GM12875 (cell line): Measurements from ENCODE around the gene GOT2.
"Not testable (repeated sequence)": the region's sequence is repeated elsewhere in the genome, so short reads cannot be mapped to it uniquely, and the experiment has no call there.

ENCODE experiments used
- H3K4me3 ChIP-seq: one replicate; pipeline ENCODE4 v1.5.1; 2011; ENCODE audit warnings: low read depth, low read length, control low read depth
- TF ChIP-seq, protein P1 (sequence below): IDR thresholded peaks from 2 replicates; pipeline ENCODE4 v1.5.1; 2011; ENCODE audit warnings: low read depth, mild to moderate bottlenecking, control low read depth, inconsistent platforms, low read length, moderate library complexity, borderline replicate concordance; ENCODE audit not compliant: insufficient read depth

GOT2 gene

GRCh38 chr16:58753711-58754134 lies 19.6 kb upstream of the GOT2 start:
- H3K4me3 ChIP-seq, result no peak overlapping the region
- TF ChIP-seq, protein P1, sequence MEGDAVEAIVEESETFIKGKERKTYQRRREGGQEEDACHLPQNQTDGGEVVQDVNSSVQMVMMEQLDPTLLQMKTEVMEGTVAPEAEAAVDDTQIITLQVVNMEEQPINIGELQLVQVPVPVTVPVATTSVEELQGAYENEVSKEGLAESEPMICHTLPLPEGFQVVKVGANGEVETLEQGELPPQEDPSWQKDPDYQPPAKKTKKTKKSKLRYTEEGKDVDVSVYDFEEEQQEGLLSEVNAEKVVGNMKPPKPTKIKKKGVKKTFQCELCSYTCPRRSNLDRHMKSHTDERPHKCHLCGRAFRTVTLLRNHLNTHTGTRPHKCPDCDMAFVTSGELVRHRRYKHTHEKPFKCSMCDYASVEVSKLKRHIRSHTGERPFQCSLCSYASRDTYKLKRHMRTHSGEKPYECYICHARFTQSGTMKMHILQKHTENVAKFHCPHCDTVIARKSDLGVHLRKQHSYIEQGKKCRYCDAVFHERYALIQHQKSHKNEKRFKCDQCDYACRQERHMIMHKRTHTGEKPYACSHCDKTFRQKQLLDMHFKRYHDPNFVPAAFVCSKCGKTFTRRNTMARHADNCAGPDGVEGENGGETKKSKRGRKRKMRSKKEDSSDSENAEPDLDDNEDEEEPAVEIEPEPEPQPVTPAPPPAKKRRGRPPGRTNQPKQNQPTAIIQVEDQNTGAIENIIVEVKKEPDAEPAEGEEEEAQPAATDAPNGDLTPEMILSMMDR, result no peak

- no peak overlapping the region for H3K4me3 ChIP-seq
- TF ChIP-seq, protein P1, result no peak
Observed at GRCh38 chr16:58744497-58744896, 10.4 kb upstream of the GOT2 start.

DNA sequence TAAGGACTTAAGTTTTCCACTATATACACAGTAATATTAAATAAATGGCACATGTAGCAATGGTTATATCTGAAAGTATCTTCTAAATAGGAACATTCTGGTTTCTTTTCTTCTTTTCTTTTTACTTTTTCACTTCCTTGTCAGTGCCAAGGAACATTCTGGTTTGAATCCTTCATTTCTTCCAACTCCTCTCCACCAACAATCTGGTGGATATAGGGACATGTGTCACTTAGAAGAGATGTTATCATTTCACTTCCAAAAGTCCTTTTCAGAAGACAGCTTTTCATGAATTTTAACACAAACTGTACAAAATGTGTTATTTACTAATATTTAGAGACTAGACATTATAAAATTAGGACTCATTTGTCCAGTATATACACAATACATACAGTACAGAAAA lies 7.9 kb upstream of the GOT2 start:
- no peak overlapping the region for H3K4me3 ChIP-seq
- TF ChIP-seq, protein P1, result no peak

GRCh38 chr16:58741166-58741565 lies 7.0 kb upstream of the GOT2 start:
- H3K4me3 ChIP-seq, result no peak overlapping the region
- TF ChIP-seq, protein P1, result no peak

DNA sequence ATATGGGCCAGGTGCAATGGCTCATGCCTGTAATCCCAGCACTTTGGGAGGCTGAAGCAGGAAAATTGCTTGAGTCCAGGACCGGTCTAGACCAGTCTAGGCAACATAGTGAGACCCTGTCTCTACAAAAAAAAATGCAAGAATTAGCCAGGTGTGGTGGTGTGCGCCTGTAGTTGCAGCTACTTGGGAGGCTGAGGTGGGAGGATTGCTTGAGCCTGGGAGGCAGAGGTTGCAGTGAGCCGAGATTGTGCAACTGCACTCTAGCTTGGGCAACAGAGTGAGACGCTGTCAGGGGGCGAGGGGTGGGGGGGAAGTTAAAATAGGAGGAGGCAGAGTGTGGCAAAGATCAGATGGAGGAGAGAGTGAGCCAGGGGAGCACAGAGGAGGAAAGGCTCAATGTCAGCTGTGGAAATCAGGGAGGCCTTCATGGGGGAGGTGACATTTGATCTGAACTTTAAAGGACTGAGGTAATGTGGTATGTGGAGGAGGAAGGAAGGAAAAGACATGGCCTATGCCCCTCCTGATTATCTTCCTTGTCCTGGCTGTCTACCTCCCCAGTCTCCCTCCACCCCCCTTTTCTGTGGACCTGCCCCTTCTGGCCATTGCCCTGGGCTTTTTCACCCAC lies 4.7 kb upstream of the GOT2 start:
- TF ChIP-seq, protein P1, result no peak
- no peak overlapping the region for H3K4me3 ChIP-seq

GRCh38 chr16:58736341-58736740 lies 2.2 kb upstream of the GOT2 start:
- not testable (repeated sequence) for H3K4me3 ChIP-seq

DNA sequence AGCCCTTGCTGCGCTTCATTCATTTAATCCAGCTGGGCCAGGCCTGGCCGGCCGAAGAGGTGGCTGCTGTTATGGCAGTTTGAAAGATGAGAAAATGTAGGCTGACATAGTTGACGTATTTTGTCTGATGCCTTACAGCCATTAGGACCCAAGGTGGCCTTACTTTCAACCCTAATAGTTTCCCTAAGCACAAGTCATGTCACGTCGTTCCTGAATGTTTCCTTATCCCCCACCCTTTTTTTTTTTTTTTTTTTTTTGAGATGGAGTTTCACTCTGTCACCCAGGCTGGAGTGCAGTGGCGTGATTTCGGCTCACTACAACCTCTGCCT lies 307 bp upstream of the GOT2 start:
- H3K4me3 ChIP-seq, result peak overlapping the region; percentile 83
- TF ChIP-seq, protein P1, result no peak

DNA sequence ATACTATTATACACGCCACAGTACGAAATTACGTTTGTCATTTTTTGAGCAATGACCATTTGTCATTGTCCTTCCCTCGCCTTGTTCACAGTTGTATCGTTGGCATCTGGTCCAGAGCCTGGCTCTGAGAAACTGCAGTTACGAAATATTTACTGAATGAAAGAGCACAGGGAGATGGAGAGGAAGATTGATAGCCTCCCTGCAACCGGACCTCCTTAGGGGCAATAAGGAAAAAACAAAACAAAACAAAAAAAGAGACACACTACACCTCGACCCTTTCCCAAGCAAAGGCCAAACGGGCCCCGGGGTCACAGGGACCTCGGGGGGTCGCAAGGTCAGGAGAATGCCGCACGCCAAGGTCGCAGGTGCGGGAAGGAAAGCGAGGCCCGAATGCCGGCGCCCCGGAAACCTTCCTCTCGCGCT lies 857 bp downstream of the GOT2 start:
- TF ChIP-seq, protein P1, result no peak
- peak overlapping the region; percentile 83 for H3K4me3 ChIP-seq
